22Rv1 (cell line): ENCODE data around the gene LHPP.

Source experiments
- ZFX ChIP-seq: fragments of 450-650 bp; IDR thresholded peaks from 2 replicates; pipeline ENCODE4 v1.6.1; 2017; ENCODE audit warnings: antibody characterized with exemption, borderline replicate concordance
- TF ChIP-seq, protein P1 (sequence below): fragments of 450-650 bp; IDR thresholded peaks from 2 replicates; pipeline ENCODE4 v1.5.1; 2017; ENCODE audit warnings: mild to moderate bottlenecking

DNA sequence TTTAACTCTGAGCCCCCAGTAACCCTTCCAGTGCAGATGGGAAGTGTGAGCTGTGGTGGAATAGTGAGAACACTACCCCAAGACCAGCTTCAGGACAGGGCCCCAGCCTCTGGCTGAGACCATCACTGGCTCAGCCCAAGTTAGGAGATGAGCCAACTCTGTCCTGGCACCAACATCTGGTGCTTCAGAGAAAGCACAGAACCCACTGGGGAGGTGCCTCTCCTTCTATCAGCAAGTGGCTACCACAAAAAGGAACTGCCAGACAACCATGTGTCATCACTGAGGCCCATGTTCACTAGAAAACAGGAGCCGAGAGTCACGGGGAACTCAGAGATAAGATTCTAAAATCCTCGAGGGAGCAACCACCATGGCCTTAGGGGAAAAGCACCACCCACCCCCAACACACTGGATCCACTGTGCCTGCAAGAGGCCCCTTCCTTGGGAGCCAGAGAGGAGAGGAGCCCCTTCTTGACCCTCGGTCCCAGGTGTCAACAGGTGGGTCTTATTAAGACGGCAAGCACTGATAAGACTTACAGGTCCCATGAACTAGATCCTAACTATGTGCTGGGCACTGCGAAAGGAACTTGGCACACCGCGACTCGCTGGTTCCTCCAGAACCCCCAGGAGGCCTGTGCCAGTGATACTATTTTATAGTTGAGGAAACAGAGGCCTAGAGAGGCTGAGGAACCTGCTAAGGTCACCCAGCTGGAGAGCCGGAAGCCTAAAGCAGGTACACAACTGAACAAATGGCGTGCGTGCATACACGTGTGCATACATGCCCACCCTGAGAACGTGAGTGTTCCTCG, 179.9 kb downstream of the LHPP start:
- TF ChIP-seq, protein P1, sequence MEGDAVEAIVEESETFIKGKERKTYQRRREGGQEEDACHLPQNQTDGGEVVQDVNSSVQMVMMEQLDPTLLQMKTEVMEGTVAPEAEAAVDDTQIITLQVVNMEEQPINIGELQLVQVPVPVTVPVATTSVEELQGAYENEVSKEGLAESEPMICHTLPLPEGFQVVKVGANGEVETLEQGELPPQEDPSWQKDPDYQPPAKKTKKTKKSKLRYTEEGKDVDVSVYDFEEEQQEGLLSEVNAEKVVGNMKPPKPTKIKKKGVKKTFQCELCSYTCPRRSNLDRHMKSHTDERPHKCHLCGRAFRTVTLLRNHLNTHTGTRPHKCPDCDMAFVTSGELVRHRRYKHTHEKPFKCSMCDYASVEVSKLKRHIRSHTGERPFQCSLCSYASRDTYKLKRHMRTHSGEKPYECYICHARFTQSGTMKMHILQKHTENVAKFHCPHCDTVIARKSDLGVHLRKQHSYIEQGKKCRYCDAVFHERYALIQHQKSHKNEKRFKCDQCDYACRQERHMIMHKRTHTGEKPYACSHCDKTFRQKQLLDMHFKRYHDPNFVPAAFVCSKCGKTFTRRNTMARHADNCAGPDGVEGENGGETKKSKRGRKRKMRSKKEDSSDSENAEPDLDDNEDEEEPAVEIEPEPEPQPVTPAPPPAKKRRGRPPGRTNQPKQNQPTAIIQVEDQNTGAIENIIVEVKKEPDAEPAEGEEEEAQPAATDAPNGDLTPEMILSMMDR = no peak
- no peak for TF ChIP-seq ZFX
